ENCODE data around the gene AHCYL1. TPM values are rescaled to one million over a fixed set of nuclear protein-coding genes. Genes with fewer than 3 reads are reported as not detected.

Gene AHCYL1
- total and polyA plus RNA-seq, 4 donors, result 24.9 to 40.7 (median 30.3) TPM

DNA sequence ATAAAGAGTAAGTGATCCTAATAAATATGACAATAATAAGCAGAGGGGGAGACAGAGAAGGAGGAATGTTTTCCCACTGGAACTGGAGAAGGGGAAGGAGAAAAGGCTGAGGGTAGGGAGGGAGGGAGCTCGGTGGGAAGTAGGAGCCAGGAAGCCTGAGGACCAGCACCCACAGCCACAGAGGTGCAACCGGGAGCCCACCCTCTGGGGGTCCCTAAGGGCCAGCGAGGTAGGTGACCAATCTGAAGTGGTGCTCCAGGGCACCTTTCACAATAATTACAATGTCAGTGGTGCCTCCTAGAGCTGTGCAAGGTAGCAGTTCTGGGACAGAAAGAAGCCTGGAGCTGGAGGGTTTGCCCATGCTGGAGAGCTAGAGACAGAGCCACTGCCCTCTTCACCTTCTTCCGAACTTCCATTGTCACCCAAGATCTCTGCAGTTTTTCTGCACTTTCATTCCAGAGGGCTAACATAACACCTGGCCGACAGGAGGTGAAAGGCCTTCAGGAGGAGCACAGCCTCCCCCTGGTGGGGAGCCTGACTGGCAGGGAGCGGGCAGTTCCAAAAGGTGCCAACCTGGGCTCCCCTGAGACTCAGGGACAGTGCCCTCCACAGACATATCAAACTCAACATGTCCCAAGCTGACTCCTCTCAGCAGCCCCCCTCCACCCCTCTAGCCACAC is 4.1 kb upstream of the AHCYL1 start:
- 38% methylated on average over 6 of the region's 6 CpGs for WGBS
- Histone ChIP-seq H3K36me3 (ENCODE audit: control insufficient read depth in 4 of 4, insufficient read depth in 3 of 4, low read depth in 1 of 4, low read length in 3 of 4) (no peaks in the 10 kb centered on the region), H3K27me3 (ENCODE audit: control insufficient read depth in 4 of 4, insufficient read depth in 4 of 4, low read length in 3 of 4) (no peaks in the 10 kb centered on the region), H3K4me3 (ENCODE audit: low read depth in 1 of 3, low read length in 3 of 3) (no peak overlapping the region), H3K9ac (ENCODE audit: low read depth in 1 of 2, low read length in 2 of 2) (no peak overlapping the region), H3K4me1 (ENCODE audit: control insufficient read depth in 4 of 4, insufficient read depth in 4 of 4, low read length in 3 of 4) (peaks cover 8 to 33% (median 25%) of the 10 kb centered on the region in 4 donors), H3K27ac (ENCODE audit: low read depth in 1 of 2, low read length in 2 of 2) (no peak overlapping the region), H3K9me3 (ENCODE audit: control insufficient read depth in 4 of 4, low read length in 3 of 4) (peaks cover 4 to 7% (median 5%) of the 10 kb centered on the region in 4 donors)
- no peak for DNase-seq (ENCODE audit: low spot score)
- TF ChIP-seq RAD21 (IDR thresholded peaks at IDR 0.05) (peak; percentile 90 to 92), RXRA (IDR thresholded peaks at IDR 0.05) (peak in 1 of 2 donors; percentile 6), HNF4A (conservative IDR thresholded peaks at IDR 0.05) (peak in 1 of 2 donors; percentile 9)
- TF ChIP-seq, protein P1, sequence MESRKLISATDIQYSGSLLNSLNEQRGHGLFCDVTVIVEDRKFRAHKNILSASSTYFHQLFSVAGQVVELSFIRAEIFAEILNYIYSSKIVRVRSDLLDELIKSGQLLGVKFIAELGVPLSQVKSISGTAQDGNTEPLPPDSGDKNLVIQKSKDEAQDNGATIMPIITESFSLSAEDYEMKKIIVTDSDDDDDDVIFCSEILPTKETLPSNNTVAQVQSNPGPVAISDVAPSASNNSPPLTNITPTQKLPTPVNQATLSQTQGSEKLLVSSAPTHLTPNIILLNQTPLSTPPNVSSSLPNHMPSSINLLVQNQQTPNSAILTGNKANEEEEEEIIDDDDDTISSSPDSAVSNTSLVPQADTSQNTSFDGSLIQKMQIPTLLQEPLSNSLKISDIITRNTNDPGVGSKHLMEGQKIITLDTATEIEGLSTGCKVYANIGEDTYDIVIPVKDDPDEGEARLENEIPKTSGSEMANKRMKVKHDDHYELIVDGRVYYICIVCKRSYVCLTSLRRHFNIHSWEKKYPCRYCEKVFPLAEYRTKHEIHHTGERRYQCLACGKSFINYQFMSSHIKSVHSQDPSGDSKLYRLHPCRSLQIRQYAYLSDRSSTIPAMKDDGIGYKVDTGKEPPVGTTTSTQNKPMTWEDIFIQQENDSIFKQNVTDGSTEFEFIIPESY (IDR thresholded peaks at IDR 0.05), result no peak
- TF ChIP-seq, protein P2, sequence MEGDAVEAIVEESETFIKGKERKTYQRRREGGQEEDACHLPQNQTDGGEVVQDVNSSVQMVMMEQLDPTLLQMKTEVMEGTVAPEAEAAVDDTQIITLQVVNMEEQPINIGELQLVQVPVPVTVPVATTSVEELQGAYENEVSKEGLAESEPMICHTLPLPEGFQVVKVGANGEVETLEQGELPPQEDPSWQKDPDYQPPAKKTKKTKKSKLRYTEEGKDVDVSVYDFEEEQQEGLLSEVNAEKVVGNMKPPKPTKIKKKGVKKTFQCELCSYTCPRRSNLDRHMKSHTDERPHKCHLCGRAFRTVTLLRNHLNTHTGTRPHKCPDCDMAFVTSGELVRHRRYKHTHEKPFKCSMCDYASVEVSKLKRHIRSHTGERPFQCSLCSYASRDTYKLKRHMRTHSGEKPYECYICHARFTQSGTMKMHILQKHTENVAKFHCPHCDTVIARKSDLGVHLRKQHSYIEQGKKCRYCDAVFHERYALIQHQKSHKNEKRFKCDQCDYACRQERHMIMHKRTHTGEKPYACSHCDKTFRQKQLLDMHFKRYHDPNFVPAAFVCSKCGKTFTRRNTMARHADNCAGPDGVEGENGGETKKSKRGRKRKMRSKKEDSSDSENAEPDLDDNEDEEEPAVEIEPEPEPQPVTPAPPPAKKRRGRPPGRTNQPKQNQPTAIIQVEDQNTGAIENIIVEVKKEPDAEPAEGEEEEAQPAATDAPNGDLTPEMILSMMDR (IDR thresholded peaks at IDR 0.05; ENCODE audit: low read depth, low read length, missing input control), result peak; percentile 77

DNA sequence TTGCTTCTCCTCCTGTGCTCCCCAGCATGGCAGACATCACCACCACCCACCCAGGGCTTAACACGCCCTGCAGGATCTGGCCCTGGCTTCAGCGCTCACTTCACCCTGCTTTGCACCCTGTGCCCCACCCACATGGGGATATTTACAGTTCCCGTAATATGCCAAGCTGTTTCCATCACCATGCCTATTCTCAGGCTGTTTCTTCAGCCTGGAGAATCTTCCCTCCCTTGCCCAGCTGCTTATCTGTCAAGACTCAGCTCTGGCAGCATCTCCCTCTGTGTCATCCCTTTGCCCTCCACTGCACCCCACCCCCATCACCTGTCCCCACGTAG is 3.6 kb upstream of the AHCYL1 start:
- WGBS, result 70% methylated on average over 4 of the region's 4 CpGs
- no peak overlapping the region for H3K4me3 ChIP-seq (ENCODE audit: low read depth in 1 of 3, low read length in 3 of 3)
- no peak overlapping the region for H3K27ac ChIP-seq (ENCODE audit: low read depth in 1 of 2, low read length in 2 of 2)
- peaks cover 4 to 7% (median 5%) of the 10 kb centered on the region in 4 donors for H3K9me3 ChIP-seq (ENCODE audit: control insufficient read depth in 4 of 4, low read length in 3 of 4)
- H3K4me1 ChIP-seq (ENCODE audit: control insufficient read depth in 4 of 4, insufficient read depth in 4 of 4, low read length in 3 of 4), result peaks cover 7 to 39% (median 30%) of the 10 kb centered on the region in 4 donors
- H3K27me3 ChIP-seq (ENCODE audit: control insufficient read depth in 4 of 4, insufficient read depth in 4 of 4, low read length in 3 of 4), result no peaks in the 10 kb centered on the region
- DNase-seq (ENCODE audit: low spot score), result no peak
- TF ChIP-seq FOXA1 (IDR thresholded peaks at IDR 0.05) (no peak), NR2F2 (IDR thresholded peaks at IDR 0.05) (no peak), EGR1 (IDR thresholded peaks at IDR 0.05; ENCODE audit: low read depth in 2 of 2) (no peak), JUND (IDR thresholded peaks at IDR 0.05) (no peak), SP1 (IDR thresholded peaks at IDR 0.05) (no peak), RXRA (IDR thresholded peaks at IDR 0.05) (no peak), FOXA2 (IDR thresholded peaks at IDR 0.05) (no peak), GABPA (IDR thresholded peaks at IDR 0.05 in 1 of 2, conservative IDR thresholded peaks at IDR 0.05 in 1 of 2) (no peak), HNF4G (IDR thresholded peaks at IDR 0.05) (no peak), HNF4A (conservative IDR thresholded peaks at IDR 0.05) (no peak), YY1 (IDR thresholded peaks at IDR 0.05) (no peak)
- TF ChIP-seq, protein P3, sequence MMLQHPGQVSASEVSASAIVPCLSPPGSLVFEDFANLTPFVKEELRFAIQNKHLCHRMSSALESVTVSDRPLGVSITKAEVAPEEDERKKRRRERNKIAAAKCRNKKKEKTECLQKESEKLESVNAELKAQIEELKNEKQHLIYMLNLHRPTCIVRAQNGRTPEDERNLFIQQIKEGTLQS (IDR thresholded peaks at IDR 0.05), result no peak
- TF ChIP-seq, protein P2 (IDR thresholded peaks at IDR 0.05; ENCODE audit: low read depth, low read length, missing input control), result no peak
- TF ChIP-seq, protein P4, sequence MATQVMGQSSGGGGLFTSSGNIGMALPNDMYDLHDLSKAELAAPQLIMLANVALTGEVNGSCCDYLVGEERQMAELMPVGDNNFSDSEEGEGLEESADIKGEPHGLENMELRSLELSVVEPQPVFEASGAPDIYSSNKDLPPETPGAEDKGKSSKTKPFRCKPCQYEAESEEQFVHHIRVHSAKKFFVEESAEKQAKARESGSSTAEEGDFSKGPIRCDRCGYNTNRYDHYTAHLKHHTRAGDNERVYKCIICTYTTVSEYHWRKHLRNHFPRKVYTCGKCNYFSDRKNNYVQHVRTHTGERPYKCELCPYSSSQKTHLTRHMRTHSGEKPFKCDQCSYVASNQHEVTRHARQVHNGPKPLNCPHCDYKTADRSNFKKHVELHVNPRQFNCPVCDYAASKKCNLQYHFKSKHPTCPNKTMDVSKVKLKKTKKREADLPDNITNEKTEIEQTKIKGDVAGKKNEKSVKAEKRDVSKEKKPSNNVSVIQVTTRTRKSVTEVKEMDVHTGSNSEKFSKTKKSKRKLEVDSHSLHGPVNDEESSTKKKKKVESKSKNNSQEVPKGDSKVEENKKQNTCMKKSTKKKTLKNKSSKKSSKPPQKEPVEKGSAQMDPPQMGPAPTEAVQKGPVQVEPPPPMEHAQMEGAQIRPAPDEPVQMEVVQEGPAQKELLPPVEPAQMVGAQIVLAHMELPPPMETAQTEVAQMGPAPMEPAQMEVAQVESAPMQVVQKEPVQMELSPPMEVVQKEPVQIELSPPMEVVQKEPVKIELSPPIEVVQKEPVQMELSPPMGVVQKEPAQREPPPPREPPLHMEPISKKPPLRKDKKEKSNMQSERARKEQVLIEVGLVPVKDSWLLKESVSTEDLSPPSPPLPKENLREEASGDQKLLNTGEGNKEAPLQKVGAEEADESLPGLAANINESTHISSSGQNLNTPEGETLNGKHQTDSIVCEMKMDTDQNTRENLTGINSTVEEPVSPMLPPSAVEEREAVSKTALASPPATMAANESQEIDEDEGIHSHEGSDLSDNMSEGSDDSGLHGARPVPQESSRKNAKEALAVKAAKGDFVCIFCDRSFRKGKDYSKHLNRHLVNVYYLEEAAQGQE (IDR thresholded peaks at IDR 0.05), result no peak
- TF ChIP-seq, protein P5, sequence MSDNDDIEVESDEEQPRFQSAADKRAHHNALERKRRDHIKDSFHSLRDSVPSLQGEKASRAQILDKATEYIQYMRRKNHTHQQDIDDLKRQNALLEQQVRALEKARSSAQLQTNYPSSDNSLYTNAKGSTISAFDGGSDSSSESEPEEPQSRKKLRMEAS (IDR thresholded peaks at IDR 0.05), result no peak
- TF ChIP-seq, protein P1 (IDR thresholded peaks at IDR 0.05), result no peak
- H3K9ac ChIP-seq (ENCODE audit: low read depth in 1 of 2, low read length in 2 of 2), result no peak overlapping the region
- H3K36me3 ChIP-seq (ENCODE audit: control insufficient read depth in 4 of 4, insufficient read depth in 3 of 4, low read depth in 1 of 4, low read length in 3 of 4), result no peaks in the 10 kb centered on the region
